A549 treated with AZD9567 at 1 μM for 4 hours (cell line): ENCODE data around the gene NFIX. TPM values are rescaled to one million over a fixed set of nuclear protein-coding genes. Genes with fewer than 3 reads are reported as not detected.

Experiments used
- total RNA-seq: library from RNA; stranded (reverse); fragments of 200-300 nt; extraction: Qiagen RNA extraction; gene quantifications from 5 replicates; pipeline ENCODE4 v1.2.3, GENCODE V29; 2022; ENCODE audit not compliant: insufficient read depth

NFIX gene
- total RNA-seq, result 3.6 to 4.3 TPM (median 3.8 TPM) in 5 replicates

DNA sequence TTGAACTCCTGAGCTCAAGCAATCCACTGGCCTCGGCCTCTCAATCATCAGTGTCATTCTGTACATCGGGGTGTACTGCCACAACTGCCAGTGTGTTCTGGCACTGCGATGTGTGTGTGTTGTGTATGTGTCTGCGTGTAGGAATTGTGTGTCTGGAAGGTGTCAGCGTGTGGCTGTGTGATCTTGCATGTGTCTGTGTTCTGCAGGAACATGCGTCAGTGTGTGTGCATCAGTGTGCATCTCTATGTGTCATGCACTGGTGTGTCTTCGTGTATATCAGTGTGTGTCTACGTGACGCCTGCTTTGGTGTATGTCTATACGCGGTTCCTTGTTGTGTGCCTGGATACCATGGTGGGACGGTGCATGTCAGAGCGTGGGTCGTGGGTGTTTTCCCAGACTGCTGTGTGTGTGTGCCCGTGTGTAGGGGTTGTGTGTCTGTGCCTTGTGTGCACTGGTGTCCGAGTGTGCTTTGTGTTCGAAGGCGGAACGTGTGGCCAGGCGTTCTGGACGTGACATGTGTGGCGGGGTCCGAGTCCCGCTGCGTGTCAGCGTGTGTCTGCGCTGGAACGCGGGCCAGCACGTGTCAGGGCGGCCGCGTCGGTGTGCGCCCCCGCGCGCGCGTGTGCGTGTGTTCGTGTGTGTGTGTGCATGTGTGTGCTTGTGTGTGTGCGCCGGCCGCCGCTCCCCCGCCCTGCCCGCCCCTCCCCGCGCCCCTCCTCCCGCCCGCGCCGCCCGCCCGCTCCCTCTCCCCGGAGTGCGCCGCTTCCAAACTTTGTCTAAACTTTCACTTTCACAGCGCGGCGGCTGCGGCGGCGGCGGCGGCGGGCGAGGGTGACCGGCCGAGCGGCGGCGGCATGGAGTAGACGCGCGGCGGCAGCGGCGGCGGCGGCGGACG, at the start of gene NFIX:
Gene NFIX, plus strand, starts transcription at position 775 of the 895 bp plus-strand sequence. CDS start 363 bp downstream, outside the sequence.

DNA sequence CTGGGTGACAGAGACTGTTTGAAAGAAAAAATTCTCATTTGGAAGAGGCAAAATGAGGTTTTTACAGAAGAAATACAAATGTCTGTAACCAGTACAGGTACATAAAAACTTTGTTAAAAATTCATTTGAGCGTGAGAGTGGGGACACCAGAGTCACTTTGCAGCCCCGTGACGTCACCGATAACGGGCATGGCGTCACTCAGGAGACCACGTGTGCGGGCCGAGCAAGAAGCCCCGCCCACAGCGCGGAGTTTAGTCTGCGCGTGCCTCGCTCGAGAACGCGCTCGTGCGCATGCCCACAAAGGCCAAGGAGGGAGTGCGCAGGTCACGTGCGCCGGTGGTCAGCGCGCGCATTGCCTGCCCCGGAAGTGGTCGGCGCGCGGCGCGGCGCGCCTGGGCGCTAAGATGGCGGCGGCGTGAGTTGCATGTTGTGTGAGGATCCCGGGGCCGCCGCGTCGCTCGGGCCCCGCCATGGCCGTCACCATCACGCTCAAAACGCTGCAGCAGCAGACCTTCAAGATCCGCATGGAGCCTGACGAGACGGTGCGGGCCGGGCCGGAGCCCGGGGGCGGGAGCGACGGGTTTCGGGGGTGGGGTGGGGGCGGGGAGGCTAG, 49.7 kb upstream of the NFIX start, which contains the start of gene RAD23A:
Gene RAD23A, plus strand, starts transcription at position 384 of the 613 bp plus-strand sequence. Its CDS starts 87 bp downstream, at position 471.

DNA sequence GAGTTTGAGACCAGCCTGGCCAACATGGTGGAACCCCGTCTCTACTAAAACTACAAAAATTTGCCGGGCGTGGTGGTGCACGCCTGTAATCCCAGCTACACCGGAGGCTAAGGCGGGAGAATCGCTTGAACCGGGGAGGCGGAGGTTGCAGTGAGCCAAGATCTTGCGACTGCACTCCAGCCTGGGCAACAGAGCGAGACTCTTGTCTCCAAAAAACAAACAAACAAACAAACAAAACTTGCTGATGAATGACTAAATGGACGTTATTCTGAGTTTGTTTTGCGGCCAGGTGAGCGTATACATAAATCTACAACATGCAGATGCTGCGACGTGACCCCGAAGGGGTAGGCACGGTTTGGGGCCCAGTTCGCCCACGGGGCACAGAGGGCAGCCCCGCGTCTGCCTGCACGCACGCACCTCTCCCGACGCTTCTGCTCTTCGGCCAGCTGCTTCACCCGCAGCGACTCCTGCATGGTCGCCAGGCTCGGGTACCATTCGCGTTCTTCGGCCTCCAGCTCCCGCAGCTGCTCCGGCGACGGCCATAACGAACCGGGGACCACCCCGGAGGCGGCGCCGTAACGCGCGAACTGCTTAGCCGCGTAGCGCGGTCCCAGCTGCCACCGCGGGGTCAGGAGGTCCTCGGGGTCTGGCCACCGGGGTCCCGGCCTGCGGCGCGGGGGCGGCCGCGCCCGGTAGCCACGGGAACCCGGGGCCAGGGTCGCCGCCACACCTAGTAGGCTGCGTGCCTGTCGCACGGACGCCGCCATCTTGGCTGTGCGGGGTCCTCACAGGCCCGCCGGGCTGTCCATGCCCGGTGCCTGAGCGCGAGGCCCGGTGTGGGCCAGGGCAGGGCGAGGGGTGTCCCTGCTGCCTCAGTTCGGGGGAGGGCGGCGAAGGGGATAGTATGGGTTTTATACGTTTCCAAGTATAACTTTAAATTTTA, 38.6 kb upstream of the NFIX start, which contains the start of gene GADD45GIP1:
Gene GADD45GIP1, minus strand, starts transcription at position 778 of the 943 bp plus-strand sequence. Its CDS starts 11 bp downstream, at position 767.

DNA sequence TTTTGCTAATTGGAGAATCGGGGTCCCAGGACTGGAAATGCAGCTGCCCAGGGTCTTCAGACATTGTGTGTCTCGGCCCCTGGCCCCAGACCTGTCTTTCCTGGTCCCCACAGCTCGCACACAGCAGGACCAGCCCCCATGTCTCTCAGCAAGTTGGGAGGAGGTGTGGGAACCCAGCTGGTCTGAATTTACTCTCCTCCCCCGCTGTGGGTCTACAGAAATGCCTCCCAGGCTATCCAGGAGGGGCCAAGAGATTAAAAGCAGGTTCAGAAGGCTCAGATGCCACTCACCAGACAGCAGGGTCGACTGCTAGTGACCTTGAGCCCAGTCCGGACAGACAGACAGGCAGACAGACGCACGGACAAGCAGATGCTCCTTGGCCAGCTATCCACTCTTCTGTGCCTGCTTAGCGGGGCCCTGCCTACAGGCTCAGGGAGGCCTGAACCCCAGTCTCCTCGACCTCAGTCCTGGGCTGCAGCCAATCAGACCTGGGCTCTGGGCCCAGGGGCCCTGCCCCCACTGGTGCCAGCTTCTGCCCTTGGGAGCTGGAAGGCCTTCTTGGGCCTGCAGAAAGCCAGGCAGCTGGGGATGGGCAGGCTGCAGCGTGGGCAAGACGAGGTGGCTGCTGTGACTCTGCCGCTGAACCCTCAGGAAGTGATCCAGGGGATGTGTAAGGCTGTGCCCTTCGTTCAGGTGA, 25.8 kb upstream of the NFIX start, which contains the start of gene DAND5:
Gene DAND5, plus strand, starts transcription at position 285 of the 697 bp plus-strand sequence. Its CDS starts 85 bp downstream, at position 370.

DNA sequence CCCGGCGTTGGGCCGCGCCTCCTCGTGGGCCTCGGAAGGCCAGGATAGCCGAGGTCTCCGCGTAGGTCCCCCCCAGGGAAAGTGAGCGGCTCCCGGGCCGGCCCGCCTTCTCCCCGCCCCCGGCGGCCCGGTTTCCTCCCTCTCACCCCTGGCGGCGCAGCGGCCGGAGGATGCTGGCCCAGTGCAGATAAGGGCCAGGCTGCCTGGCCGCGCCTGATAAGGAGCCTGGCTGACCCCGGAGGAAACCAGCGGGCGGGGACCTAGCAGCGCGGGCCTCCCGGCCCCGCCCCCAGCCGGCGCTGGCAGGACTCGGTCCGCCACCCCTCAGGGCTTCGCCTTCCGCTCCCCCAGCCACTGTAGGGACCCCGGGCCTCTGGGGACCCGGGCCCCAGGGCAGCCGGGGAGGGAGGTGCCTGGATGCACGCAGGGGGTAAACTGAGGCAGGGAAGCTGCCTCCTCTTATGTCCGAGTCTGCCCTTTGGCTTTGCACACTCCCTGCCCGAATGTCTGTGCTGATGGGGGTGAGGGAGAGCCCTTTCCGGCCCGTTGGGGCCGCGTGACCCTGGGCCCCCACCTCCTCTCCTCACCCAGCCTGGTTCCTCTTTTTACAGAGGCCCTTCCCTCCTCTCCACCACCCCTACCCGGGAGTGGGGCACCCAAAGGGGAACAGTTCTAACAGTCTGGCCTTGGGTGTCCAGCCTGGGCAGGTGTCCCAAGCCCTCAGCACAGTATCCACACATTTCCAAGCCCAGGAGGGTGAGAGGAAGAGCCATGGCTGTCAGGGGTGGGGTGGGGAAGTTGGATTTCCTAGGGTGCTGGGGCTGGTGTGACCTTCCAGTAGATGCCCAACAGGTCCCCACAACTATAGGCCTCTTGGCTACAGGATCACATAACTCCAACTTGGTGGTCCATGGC, 107.6 kb downstream of the NFIX start, which contains the start of gene LYL1:
Gene LYL1, minus strand, starts transcription at position 193 of the 915 bp plus-strand sequence. CDS start 1,687 bp downstream, outside the sequence.

DNA sequence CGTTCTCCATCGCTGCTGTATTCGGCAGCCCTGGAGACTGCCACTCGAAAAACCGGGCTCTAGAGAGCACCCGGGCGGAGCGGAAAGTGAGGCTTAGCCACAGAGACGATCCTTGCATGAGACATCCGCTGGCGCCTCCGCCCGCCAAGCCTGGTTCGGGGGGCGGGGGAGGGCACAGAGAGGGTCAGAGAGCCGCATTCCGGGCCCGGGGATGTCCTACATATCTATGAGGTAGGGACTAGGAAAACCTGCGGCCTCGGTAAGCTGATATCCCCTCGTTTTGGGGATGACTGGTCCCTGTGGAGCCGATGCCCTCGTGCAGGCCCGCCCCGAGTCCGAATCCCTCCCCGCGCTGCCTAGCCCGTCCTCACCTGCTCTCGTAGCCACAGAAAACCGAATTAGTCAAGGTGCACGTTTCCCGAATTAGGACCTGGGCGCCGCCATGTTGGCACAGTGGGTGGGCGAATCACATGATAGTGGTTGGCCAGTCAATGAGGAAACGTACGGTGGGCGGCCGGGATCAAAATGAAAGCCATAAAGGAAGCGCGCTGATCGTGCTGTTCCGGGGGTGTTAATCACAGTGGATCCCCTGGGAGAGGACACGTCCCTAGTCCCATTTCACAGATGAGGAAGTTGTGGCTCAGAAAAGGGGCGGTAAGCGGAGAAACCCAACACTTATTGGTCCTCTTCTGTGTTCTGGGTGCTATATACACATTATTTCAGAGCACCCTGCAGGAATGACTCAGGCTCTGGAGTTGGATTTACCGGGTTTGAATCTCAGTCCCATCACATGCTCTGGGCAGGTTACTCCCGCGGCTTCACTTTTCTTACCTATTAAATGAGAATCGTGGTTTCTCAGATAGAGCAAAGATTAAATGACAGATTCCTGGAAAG, 121.3 kb downstream of the NFIX start, which contains the start of gene TRMT1:
Gene TRMT1, minus strand, starts transcription at position 459 of the 894 bp plus-strand sequence. Its CDS starts 341 bp downstream, at position 118.

DNA sequence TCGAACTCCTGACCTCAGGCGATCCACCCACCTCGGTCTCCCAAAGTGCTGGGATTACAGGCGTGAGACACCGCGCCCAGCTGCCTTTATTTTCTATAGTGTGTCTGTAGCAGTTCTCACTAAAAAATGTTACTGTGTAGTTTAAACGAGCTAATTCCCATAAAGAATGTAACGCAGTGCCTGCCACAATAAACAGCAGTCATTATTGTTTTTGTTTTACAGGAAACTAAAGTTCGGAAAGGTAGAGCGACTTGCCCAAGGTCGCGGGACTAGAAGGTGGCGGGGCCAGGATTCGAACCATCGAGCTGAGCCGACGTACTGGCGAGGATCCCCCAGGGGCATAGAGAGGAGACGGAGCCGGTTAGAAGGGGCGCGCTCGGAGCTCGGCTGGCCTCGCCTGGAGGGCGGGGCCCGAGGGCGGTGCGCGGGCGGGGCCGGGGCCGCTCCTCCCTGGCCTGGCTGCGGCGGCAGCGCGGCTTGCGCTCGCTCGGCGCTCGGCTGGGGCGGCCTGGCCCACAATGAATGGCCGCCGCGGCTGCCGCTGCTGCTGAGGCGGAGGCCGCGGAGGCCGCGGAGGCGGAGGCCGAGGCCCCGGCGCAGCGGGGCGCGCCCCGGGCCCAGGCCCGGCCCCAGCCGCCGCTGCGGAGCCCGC, 122.6 kb downstream of the NFIX start, which contains the start of gene NACC1:
Gene NACC1, plus strand, starts transcription at position 493 of the 652 bp plus-strand sequence. CDS start 16,944 bp downstream, outside the sequence.

Other genes with a start within 250 kb of the NFIX start
- gene BEST2, start 243.7 kb upstream of the NFIX start, total RNA-seq, result 0.59 to 1.0 TPM (median 0.79 TPM) in 4 of 5 replicates, not detected in the other
- gene HOOK2, start 219.9 kb upstream of the NFIX start, total RNA-seq, result 9.8 to 14.0 TPM (median 12.8 TPM) in 5 replicates
- 110 to 185 TPM (median 160 TPM) in 5 replicates for gene JUNB, start 204.0 kb upstream of the NFIX start, total RNA-seq
- 0.47 to 0.91 TPM (median 0.66 TPM) in 4 of 5 replicates, not detected in the other for gene PRDX2, start 193.7 kb upstream of the NFIX start, total RNA-seq
- 9.1 to 13.7 TPM (median 11.8 TPM) in 4 of 5 replicates, not detected in the other for gene THSD8, start 193.4 kb upstream of the NFIX start, total RNA-seq
- gene RNASEH2A, start 188.9 kb upstream of the NFIX start, total RNA-seq, result 39.4 to 50.4 TPM (median 46.8 TPM) in 5 replicates
- 0.08 to 0.09 TPM in 2 of 5 replicates, not detected in the others for gene RTBDN, start 160.9 kb upstream of the NFIX start, total RNA-seq
- 1.5 to 7.0 TPM (median 1.7 TPM) in 5 replicates for gene MAST1, start 157.0 kb upstream of the NFIX start, total RNA-seq
- gene DNASE2, start 114.0 kb upstream of the NFIX start, total RNA-seq, result 28.6 to 36.5 TPM (median 29.7 TPM) in 5 replicates
- gene KLF1, start 108.3 kb upstream of the NFIX start, total RNA-seq, result 0.05 to 0.07 TPM in 2 of 5 replicates, not detected in the others
- 9.2 to 21.4 TPM (median 9.9 TPM) in 5 replicates for gene GCDH, start 104.3 kb upstream of the NFIX start, total RNA-seq
- 0.25 to 1.8 TPM (median 0.42 TPM) in 5 replicates for gene SYCE2, start 76.2 kb upstream of the NFIX start, total RNA-seq
- 60.5 to 80.0 TPM (median 74.4 TPM) in 5 replicates for gene FARSA, start 61.8 kb upstream of the NFIX start, total RNA-seq
- 481 to 566 TPM (median 518 TPM) in 5 replicates for gene CALR, start 56.9 kb upstream of the NFIX start, total RNA-seq
- gene RAD23A, start 49.6 kb upstream of the NFIX start, total RNA-seq, result 73.1 to 82.3 TPM (median 81.9 TPM) in 5 replicates
- gene GADD45GIP1, start 38.3 kb upstream of the NFIX start, total RNA-seq, result 20.6 to 55.7 TPM (median 51.6 TPM) in 5 replicates
- 0.03 to 0.07 TPM (median 0.06 TPM) in 3 of 5 replicates, not detected in the others for gene DAND5, start 25.9 kb upstream of the NFIX start, total RNA-seq
- 0.56 to 0.92 TPM (median 0.70 TPM) in 4 of 5 replicates, not detected in the other for gene LYL1, start 107.4 kb downstream of the NFIX start, total RNA-seq
- gene TRMT1, start 121.3 kb downstream of the NFIX start, total RNA-seq, result 34.6 to 44.3 TPM (median 38.0 TPM) in 5 replicates
- 33.2 to 43.4 TPM (median 39.4 TPM) in 5 replicates for gene NACC1, start 122.8 kb downstream of the NFIX start, total RNA-seq
- 48.0 to 53.3 TPM (median 52.4 TPM) in 5 replicates for gene STX10, start 154.9 kb downstream of the NFIX start, total RNA-seq
- gene IER2, start 154.9 kb downstream of the NFIX start, total RNA-seq, result 38.5 to 59.3 TPM (median 49.4 TPM) in 5 replicates